Jurkat, Clone E6-1 (cell line): Measurements from ENCODE around the gene PRAMEF9. TPM values are rescaled to one million over a fixed set of nuclear protein-coding genes. Genes with fewer than 3 reads are reported as not detected.
"Not testable (repeated sequence)": the region's sequence is repeated elsewhere in the genome, so short reads cannot be mapped to it uniquely, and the experiment has no call there.

Experiments
- DNase-seq: peaks from one replicate; pipeline ENCODE4 v3.0.0-alpha.2; 2011; ENCODE audit warnings: low read depth, low spot score
- H3K4me3 ChIP-seq: 2 replicates; pipeline ENCODE4 v1.5.1; 2011; ENCODE audit warnings: mild to moderate bottlenecking, low read length, control low read depth, moderate library complexity
- polyA plus RNA-seq: library from polyadenylated mRNA; unstranded; fragments of >200 nt; gene quantifications from one replicate; pipeline ENCODE4 v1.2.1, GENCODE V29; 2012; ENCODE audit warnings: missing spikeins; ENCODE audit not compliant: insufficient read length, insufficient read depth

PRAMEF9 gene
- not detected for polyA plus RNA-seq

- not testable (repeated sequence) for H3K4me3 ChIP-seq, DNase-seq
Measured at GRCh38 chr1:13171548-13171947, at the start of gene PRAMEF9. Gene PRAMEF9, plus strand, starts transcription at chr1:13171848. Its CDS starts 3,433 bp downstream, at chr1:13175281.

DNA sequence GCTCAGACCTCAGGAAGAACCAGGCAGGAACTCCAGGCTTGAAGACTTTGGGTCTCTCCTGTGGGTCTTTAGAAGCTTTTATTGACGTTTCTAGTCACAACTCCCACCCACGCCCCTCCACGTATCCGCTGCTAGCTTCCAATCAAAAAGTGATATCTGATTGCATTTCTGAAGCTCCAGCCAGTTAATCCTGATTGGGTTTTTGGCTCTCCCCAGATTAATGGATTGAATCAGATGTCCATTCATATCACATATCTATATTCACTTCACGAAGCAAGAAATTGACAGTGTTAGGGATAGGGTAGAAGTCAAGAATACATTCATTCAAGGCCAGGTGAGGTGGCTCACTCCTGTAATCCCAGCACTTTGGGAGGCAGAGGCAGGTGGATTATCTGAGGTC lies 15.7 kb upstream of the PRAMEF9 start, which contains the start of gene PRAMEF26:
TSS of gene PRAMEF26 (minus strand) at position 101 of the 400 bp plus-strand sequence. CDS start 2,914 bp downstream, outside the sequence.
- not testable (repeated sequence) for H3K4me3 ChIP-seq, DNase-seq

GRCh38 chr1:13165531-13165930 lies 6.1 kb upstream of the PRAMEF9 start, which contains the start of gene HNRNPCL4:
Gene HNRNPCL4, minus strand, starts transcription at chr1:13165631. Its CDS starts 164 bp downstream, at chr1:13165467.
- DNase-seq = not testable (repeated sequence)

DNA sequence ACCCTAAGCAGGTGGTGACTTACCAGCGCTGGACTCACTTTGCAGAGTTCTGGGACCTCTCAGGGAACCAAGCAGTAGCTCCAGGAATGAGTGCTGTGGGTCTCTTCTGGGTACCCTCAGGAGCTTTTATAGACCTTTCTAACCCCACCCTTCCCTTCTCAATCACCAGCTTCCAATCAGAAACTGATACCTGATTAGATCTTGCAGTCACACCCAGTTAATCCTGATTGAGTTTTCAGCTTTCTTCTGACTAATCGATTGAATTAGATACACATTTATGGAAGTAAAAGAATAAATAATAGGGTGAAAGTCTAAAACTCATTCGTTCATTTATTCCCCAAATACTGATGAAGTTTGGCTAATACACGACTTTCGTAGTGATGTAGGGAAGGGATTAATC lies 29.7 kb downstream of the PRAMEF9 start, which contains the start of gene PRAMEF13:
TSS of gene PRAMEF13 (minus strand) at position 101 of the 400 bp plus-strand sequence. CDS start 1,820 bp downstream, outside the sequence.
- H3K4me3 ChIP-seq, DNase-seq: not testable (repeated sequence)

More at GRCh38 chr1:13165531-13165930, 6.1 kb upstream of the PRAMEF9 start, which contains the start of gene HNRNPCL4:
- H3K4me3 ChIP-seq = not testable (repeated sequence)

GRCh38 chr1:13208712-13209111 lies 37.1 kb downstream of the PRAMEF9 start:
- not testable (repeated sequence) for DNase-seq

GRCh38 chr1:13216619-13217018 lies 45.0 kb downstream of the PRAMEF9 start:
- not testable (repeated sequence) for DNase-seq, H3K4me3 ChIP-seq

More at GRCh38 chr1:13208712-13209111, 37.1 kb downstream of the PRAMEF9 start:
- H3K4me3 ChIP-seq = not testable (repeated sequence)

DNA sequence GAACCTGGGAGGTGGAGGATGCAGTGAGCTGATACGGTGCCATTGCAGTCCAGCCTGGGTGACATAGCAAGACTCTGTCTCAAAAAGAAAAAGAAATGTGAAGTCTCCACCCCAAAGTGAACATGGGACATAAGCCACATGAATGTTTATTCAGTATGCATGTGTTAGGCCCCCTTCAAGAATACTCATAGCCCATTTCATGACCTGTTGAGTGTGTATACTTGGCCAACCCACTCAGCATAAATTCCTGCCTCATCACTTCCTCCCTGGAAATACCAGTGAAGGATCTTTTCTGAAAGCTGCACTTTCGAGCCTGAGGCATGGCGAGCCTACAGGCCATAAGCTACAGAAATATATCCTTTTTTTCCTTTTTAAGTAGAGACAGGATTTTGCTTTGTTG lies 47.6 kb downstream of the PRAMEF9 start:
- DNase-seq, H3K4me3 ChIP-seq: not testable (repeated sequence)

GRCh38 chr1:13222788-13223187 lies 51.1 kb downstream of the PRAMEF9 start:
- not testable (repeated sequence) for H3K4me3 ChIP-seq, DNase-seq

- DNase-seq = no peak
- no peak overlapping the region for H3K4me3 ChIP-seq
Measured at GRCh38 chr1:13224480-13225060, 52.9 kb downstream of the PRAMEF9 start.

DNA sequence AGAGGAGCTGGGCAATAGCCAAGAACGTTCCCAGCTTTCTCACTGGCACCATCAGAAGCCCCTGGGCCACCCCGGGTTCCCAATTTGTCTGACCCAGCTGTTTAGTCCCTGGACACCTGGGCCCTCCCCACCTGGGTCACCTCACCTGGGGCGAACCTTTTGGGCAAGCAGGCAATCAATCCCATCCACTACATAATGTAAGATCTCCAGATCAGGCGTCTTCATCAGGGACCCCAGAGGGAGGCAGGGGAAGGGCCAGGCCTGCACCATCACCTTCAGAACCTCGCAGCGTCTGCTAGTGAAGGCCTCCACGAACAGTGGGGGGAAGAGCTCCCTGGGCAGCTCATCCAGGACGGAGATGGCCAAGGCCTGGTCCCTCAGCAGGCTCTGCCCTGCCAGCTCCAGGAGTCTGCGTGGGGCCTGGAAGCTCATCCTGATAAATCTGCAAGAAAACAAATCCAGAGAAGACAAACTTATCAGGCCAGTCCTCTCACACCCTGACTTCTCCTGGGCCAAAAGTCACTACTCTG lies 54.1 kb downstream of the PRAMEF9 start, which contains the start of gene PRAMEF18:
TSS of gene PRAMEF18 (minus strand) at position 480 of the 530 bp plus-strand sequence. CDS start at position 432, 48 bp downstream.
- not testable (repeated sequence) for DNase-seq, H3K4me3 ChIP-seq

GRCh38 chr1:13227271-13228055 lies 55.8 kb downstream of the PRAMEF9 start:
- not testable (repeated sequence) for DNase-seq, H3K4me3 ChIP-seq

- no peak overlapping the region for H3K4me3 ChIP-seq
- DNase-seq = peak; percentile 20
Measured at GRCh38 chr1:13228343-13228781, 56.7 kb downstream of the PRAMEF9 start.
